Heart left ventricle (tissue), 16 donors: ENCODE measurements around the gene ISG15. TPM values are rescaled to one million over a fixed set of nuclear protein-coding genes. Genes with fewer than 3 reads are reported as not detected.

ENCODE experiments used
- ATAC-seq, 4 donors: fragments of 200-7000 bp; cut with Tn5 transposase; one replicate each; pipeline ENCODE4 v1.9.1; 2020 to 2022; ENCODE audit warnings: moderate library complexity in 4 of 4, mild to moderate bottlenecking in 3 of 4, moderate number of reproducible peaks in 1 of 4
- DNase-seq, 5 donors: peaks; one replicate each; pipeline ENCODE4 v3.0.0-alpha.2; 2020
- H3K27ac ChIP-seq, 12 donors: fragments of 200-600 bp; sonication (generic) in 4 of 12; one replicate each; pipeline versions ENCODE4 v1.5.0 to v1.8.0; 2016 to 2022; ENCODE audit warnings: mild to moderate bottlenecking in 2 of 12
- H3K27me3 ChIP-seq, 9 donors: fragments of 200-600 bp; sonication (generic) in 2 of 9; one replicate each; pipeline versions ENCODE4 v1.5.1 to v1.8.0; 2016 to 2022; ENCODE audit warnings: mild to moderate bottlenecking in 3 of 9
- H3K36me3 ChIP-seq, 9 donors: fragments of 200-600 bp; sonication (generic) in 2 of 9; one replicate each; pipeline versions ENCODE4 v1.5.0 to v1.8.0; 2018 to 2022; ENCODE audit warnings: mild to moderate bottlenecking in 2 of 9
- H3K4me1 ChIP-seq, 12 donors: fragments of 200-600 bp; sonication (generic) in 4 of 12; one replicate each; pipeline versions ENCODE4 v1.5.0 to v1.8.0; 2016 to 2022; ENCODE audit warnings: mild to moderate bottlenecking in 3 of 12
- H3K4me3 ChIP-seq, 12 donors: fragments of 200-600 bp; sonication (generic) in 4 of 12; one replicate each; pipeline versions ENCODE4 v1.5.0 to v1.8.0; 2017 to 2022; ENCODE audit warnings: mild to moderate bottlenecking in 9 of 12, moderate library complexity in 4 of 12
- H3K9me3 ChIP-seq, 12 donors: fragments of 200-600 bp; sonication (generic) in 4 of 12; one replicate each; pipeline versions ENCODE4 v1.5.0 to v1.8.0; 2016 to 2022; ENCODE audit warnings: mild to moderate bottlenecking in 1 of 12
- POLR2A ChIP-seq, 2 donors: fragments of 450-650 bp; IDR thresholded peaks; one replicate each; pipeline ENCODE4 v1.6.1; 2017; ENCODE audit warnings: antibody characterized with exemption in 2 of 2, mild to moderate bottlenecking in 2 of 2, moderate library complexity in 2 of 2
- WGBS, 4 donors: extraction: QIAGEN DNeasy Blood & Tissue Kit in 2 of 4; methylation state at CpG; one replicate each; pipeline versions ENCODE4 v1.1.5 to v1.1.7; 2013 to 2018; 5-methylcytosine and 5-hydroxymethylcytosine counted together
- intact Hi-C, 10 donors: fragments of 100-400 bp; cut with DNase I; formaldehyde crosslinking; loops; one replicate each; pipeline versions ENCODE4 v1.11.1 to v1.14.2; 2022
- polyA plus RNA-seq, 2 donors: library from polyadenylated mRNA; stranded (reverse); fragments of 200-250 nt; gene quantifications; one replicate each; pipeline ENCODE4 v1.2.3, GENCODE V29; 2013
- total RNA-seq, 9 donors: library from RNA; depleted of rRNA in 2 of 9; stranded (reverse); fragments of >200 nt in 2 of 9; fragmentation: NEBNext Ultra II Directional in 3 of 9; extraction: Animal tissue kit (Norgen Biotek cat#: 25700) in 3 of 9; gene quantifications; one replicate each; pipeline versions ENCODE4 v1.1.0 to v1.2.4, GENCODE V29; 2016 to 2023
- TF ChIP-seq, protein P1 (sequence below), 12 donors: fragments of 200-600 bp; sonication (generic) in 4 of 12; IDR thresholded peaks; one replicate each; pipeline versions ENCODE4 v1.5.0 to v1.8.0; 2018 to 2022; ENCODE audit warnings: antibody characterized with exemption in 12 of 12, mild to moderate bottlenecking in 5 of 12
- donor health status: ischemic (EF 13 %, LVEDD 7.1; RV severe dilation, severe dysfunction).
- donor health status: healthy with polysubstance abuse.
- donor health status: DM: no; HTN: yes; CAD: no.
- donor health status: DM: no; HTN: no; CAD: no.
- donor health status: ischemic (EF 25% LVEDD 6.9; RV normal size, moderate dysfunction).
- donor health status: ischemic (EF 25% LVEDD 5.7; RV mildly dilated, moderate dysfunction).
- donor health status: healthy.
- donor health status: DM: yes; HTN: yes; CAD: no.
- donor health status: ischemic (EF 35%, LVEDD 5.7; RV mildly dilated, moderate dysfunction).
- donor health status: nonischemic (EF 11% LVEDD 7.7; RV severe dilation, severe dysfunction).
- donor health status: DM: yes; HTN: yes; CAD: no.
- donor health status: PGD.
- donor health status: ischemic (EF 29% LVEDD 5.4; RV normal size, mild dysfunction).
- donor health status: nonischemic (EF 23%, LVEDD 6.1; RV moderate dilation, normal function).

The ISG15 gene
- total and polyA plus RNA-seq, 11 donors: 17.0 to 189 (median 34.4) TPM

DNA sequence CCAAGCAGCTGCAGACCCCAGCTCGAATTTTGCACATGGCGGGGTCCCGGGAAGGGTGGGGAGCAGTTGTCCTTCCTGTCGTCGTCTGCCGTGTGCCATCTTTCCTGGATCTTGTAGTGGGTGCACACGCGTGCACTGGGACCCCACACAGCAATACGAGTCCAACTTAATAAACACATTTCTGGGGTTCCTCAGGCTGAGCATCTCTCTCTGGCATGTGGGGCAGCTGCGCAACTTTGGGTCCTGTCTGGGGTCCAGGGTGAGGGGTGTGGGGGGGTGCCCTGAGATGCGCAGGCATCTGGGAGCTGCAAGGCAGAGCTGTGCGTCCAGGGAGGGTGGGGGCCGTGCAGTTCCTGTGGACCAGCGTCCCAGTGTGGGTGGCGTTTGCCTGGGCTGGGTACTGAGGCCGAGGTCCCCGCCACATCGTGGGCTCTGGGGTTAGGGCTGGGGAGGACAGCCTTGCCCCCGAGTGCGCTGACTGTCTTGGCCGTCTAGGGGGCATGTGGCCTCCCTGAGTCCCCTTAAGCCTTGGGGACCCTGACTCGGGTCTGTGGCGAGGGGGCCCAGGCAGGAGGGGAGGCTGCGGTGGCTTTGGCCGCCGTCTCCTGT is 47.7 kb upstream of the ISG15 start:
- DNase-seq (peak in 2 of 5 donors; percentile 23 to 49), ATAC-seq (no peak)
- intact Hi-C loops: loop anchor here in 1 of 10 donors (10.0 kb wide), 1 partner anchor 61 kb away; no protein-coding TSS in a partner anchor
- Histone ChIP-seq H3K9me3 (no peaks in the 10 kb centered on the region), H3K27ac (no peak overlapping the region), H3K27me3 (peaks cover 0 to 23% (median 13%) of the 10 kb centered on the region in 9 donors), H3K36me3 (peaks cover 0 to 12% (median 0%) of the 10 kb centered on the region in 9 donors), H3K4me1 (peaks cover 4 to 29% (median 12%) of the 10 kb centered on the region in 12 donors), H3K4me3 (peak overlapping the region in 2 of 12 donors; percentile 60 to 70)
- no peak for TF ChIP-seq POLR2A (IDR thresholded peaks at IDR 0.05)
- TF ChIP-seq, protein P1, sequence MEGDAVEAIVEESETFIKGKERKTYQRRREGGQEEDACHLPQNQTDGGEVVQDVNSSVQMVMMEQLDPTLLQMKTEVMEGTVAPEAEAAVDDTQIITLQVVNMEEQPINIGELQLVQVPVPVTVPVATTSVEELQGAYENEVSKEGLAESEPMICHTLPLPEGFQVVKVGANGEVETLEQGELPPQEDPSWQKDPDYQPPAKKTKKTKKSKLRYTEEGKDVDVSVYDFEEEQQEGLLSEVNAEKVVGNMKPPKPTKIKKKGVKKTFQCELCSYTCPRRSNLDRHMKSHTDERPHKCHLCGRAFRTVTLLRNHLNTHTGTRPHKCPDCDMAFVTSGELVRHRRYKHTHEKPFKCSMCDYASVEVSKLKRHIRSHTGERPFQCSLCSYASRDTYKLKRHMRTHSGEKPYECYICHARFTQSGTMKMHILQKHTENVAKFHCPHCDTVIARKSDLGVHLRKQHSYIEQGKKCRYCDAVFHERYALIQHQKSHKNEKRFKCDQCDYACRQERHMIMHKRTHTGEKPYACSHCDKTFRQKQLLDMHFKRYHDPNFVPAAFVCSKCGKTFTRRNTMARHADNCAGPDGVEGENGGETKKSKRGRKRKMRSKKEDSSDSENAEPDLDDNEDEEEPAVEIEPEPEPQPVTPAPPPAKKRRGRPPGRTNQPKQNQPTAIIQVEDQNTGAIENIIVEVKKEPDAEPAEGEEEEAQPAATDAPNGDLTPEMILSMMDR (IDR thresholded peaks at IDR 0.05): no peak
- 80 to 86% (median 82%) methylated on average over 18 to 26 of the region's 26 CpGs for WGBS, 4 donors

DNA sequence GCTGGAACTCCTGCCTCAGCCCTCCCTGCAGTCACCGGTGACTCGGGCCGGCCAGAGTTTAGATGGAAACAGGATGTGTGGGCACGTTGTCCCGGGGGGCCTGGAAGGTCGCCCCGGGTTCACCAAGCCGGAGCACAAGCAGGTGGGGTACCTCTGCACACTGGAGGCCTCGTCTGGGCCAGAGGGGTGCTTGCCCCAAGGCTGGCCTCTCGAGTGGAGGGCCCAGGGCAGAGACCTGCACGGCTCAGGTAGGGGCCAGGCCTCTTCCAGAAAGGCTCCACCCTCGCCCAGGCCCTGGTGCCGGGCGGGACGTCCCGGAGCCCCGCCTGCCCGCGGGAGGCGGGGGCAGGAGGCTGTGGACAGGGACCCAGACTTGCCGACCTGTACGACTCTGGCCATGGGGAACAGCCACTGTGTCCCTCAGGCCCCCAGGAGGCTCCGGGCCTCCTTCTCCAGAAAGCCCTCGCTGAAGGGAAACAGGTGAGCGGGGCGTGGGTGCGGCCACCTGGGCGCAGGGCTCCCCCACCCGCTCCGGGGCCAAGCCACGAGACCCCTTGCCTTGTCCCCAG is 47.1 kb upstream of the ISG15 start, which contains the start of gene PLEKHN1:
TSS of gene PLEKHN1 (plus strand) at position 348 of the 569 bp plus-strand sequence. CDS start at position 398, 50 bp downstream.
- Histone ChIP-seq H3K9me3 (no peaks in the 10 kb centered on the region), H3K27me3 (peaks cover 0 to 29% (median 19%) of the 10 kb centered on the region in 9 donors), H3K36me3 (peaks cover 0 to 12% (median 0%) of the 10 kb centered on the region in 9 donors), H3K27ac (peak within 1 kb of the TSS in 3 of 12 donors; percentile 20 to 68 (median 50)), H3K4me3 (peak within 1 kb of the TSS; percentile 49 to 78 (median 61)), H3K4me1 (peaks cover 4 to 29% (median 12%) of the 10 kb centered on the region in 12 donors)
- peak in 2 of 5 donors; percentile 25 to 60 for DNase-seq
- TF ChIP-seq, protein P1 (IDR thresholded peaks at IDR 0.05): no peak
- no peak for TF ChIP-seq POLR2A (IDR thresholded peaks at IDR 0.05)
- ATAC-seq: peak in 3 of 4 donors; percentile 1 to 10 (median 5)
- intact Hi-C loops: loop anchor here in 1 of 10 donors (10.0 kb wide), 1 partner anchor 61 kb away; no protein-coding TSS in a partner anchor
- WGBS, 4 donors: 15 to 28% (median 17%) methylated on average over 6 to 31 of the region's 31 CpGs

DNA sequence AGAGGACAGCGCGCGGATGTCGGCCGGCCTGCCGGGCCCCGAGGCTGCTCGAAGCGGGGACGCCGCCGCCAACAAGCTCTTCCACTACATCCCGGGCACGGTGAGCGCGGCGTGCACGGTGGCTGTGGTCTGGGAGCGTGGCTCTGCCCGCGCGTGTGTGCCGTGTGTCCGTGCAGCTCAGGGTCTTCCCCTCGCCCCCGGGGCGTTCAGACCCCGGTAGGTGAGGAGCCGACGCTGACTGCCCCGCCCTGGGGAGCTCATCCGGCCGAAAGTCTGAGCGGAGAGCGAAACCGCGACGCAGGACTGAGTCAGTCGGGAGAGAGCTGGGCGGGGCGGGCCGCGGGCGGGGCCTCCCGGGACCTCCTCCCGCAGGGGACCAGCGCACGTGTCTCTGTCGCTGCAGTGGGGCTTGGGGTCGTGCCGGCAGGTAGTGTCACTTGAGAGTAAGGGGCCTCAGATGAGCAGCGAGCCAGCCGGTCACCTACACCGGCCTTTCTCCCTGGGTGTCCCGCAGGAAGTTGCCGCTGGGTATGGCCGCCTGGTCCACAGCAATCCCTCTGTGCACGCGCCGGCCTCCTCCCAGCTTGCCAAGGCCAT is 46.5 kb upstream of the ISG15 start:
- peak; percentile 69 to 88 (median 73) for DNase-seq
- intact Hi-C loops: loop anchor here in 1 of 10 donors (10.0 kb wide), 1 partner anchor 62 kb away; no protein-coding TSS in a partner anchor

More for the DNA sequence above, 46.5 kb upstream of the ISG15 start:
- TF ChIP-seq, protein P1 (IDR thresholded peaks at IDR 0.05): no peak
- TF ChIP-seq POLR2A (IDR thresholded peaks at IDR 0.05): no peak
- H3K27me3 ChIP-seq: peaks cover 0 to 35% (median 23%) of the 10 kb centered on the region in 9 donors
- peak; percentile 34 to 65 (median 56) for ATAC-seq
- peaks cover 0 to 12% (median 0%) of the 10 kb centered on the region in 9 donors for H3K36me3 ChIP-seq
- peak overlapping the region; percentile 49 to 78 (median 61) for H3K4me3 ChIP-seq
- peaks cover 4 to 29% (median 12%) of the 10 kb centered on the region in 12 donors for H3K4me1 ChIP-seq
- WGBS, 4 donors: 1% methylated on average over 20 to 60 of the region's 60 CpGs
- H3K9me3 ChIP-seq: no peaks in the 10 kb centered on the region
- H3K27ac ChIP-seq: peak overlapping the region in 3 of 12 donors; percentile 20 to 68 (median 50)
